ENCODE measurements around the gene ISL2.

DNA sequence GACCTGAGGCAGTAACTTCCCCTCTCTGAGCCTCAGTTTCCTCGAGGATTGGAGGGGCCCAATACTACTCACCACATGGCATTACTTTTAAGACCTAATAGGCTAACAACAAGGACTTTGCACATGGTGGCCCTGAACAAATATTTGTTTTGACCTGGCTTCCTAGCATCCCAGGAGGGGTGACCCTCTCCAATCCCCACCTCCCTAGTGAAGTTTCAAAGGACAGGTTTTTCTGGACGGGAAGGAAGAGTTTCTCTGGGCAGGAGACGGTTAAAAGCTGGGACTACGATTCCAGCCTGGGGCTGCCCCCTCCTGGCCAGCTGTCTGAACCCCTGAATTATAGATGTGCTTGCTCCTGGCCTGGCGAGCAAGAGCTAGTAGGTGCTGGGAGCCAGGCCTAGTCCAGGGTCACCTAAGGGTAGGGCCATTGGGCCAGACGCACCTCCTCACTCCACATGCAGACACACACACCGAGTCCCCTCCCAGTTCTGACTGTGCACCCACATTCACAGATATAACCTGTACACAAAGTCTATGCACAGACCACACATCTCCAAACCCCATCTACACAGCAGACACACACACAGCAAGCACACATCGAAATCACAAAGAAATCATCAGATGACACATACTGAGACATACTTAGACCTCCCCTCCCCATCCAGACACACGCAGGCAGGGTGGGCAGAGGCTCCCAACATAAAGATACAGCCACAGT lies 2.7 kb upstream of the ISL2 start:
- TF ChIP-seq OSR1 (CRISPR knock-in tag; IDR thresholded peaks at IDR 0.05) (no peak), PATZ1 (CRISPR knock-in tag; IDR thresholded peaks at IDR 0.05; ENCODE audit: borderline replicate concordance) (no peak), SNAI2 (CRISPR knock-in tag; IDR thresholded peaks at IDR 0.05) (no peak), ZNF565 (CRISPR knock-in tag; conservative IDR thresholded peaks at IDR 0.05; ENCODE audit: low read depth) (no peak), RARB (CRISPR knock-in tag; IDR thresholded peaks at IDR 0.05) (no peak), ZNF8 (CRISPR knock-in tag; IDR thresholded peaks at IDR 0.05) (no peak), ZFP3 (CRISPR knock-in tag; IDR thresholded peaks at IDR 0.05) (no peak), GLIS3 (CRISPR knock-in tag; IDR thresholded peaks at IDR 0.05) (no peak), BACH2 (CRISPR knock-in tag; IDR thresholded peaks at IDR 0.05; ENCODE audit: borderline replicate concordance) (no peak), TSHZ2 (CRISPR knock-in tag; IDR thresholded peaks at IDR 0.05) (no peak), TCF4 (CRISPR knock-in tag; IDR thresholded peaks at IDR 0.05; ENCODE audit: borderline replicate concordance) (no peak)
